DLD1 (cell line): ENCODE data around the gene RXFP2.

Source experiments
- in situ Hi-C: cut with HindIII; loops from 2 replicates; pipeline ENCODE4 v1.10.0; 2017; ENCODE audit warnings: low sequenced_read_pairs

The RXFP2 gene

DNA sequence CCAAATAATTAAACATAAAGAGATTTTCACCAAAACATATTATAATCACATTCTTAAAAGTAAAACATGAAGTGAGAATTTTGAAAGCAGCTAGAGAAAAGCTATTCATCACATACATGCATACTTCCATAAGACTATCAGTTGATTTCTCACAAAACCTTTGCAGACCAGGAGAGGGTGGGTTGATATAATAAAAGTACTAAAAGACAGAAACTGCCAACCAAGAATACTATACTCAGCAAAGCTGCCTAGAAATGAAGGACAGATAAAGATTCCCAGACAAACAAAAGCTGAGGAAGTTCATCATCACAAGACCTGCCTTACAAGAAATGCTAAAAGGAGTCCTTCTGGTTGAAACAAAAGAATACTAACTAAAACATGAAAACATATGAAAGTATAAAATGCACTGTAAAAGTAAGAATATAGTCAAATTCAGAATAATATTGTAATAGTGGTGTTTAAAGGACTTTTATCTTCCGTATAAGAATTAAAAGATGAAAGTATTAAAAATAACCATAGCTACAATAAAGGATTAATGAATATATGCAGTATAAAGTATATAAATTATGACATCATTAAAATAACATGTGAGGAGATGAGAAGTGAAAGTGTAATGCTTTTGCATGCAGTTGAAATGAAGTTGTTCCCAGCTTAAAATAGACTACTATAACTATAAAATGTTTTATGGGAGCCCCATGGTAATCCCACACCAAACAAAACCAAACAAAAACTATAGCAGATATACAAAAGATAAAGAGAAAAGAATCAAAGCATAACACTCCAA lies 76.2 kb downstream of the RXFP2 start:
- in situ Hi-C loops, result no loop called here

DNA sequence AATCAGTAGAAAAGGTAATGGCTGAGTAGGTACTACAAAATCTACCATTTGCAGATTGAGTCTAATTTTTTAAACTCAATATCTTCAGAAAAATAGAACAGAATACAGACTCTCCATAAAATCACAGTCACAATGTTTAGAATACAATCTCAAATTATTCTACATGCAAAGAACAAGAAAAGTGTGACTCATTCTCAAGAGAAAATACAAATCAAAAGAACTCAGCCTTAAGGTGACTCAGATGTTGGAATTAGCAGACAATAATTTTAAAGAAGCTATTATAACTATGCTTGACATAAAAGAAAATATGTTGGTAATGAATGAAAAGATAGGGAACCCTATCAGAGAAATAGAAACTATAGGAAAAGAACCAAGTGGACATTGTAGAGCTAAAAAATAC lies 78.9 kb downstream of the RXFP2 start:
- in situ Hi-C loops, result no loop called here

DNA sequence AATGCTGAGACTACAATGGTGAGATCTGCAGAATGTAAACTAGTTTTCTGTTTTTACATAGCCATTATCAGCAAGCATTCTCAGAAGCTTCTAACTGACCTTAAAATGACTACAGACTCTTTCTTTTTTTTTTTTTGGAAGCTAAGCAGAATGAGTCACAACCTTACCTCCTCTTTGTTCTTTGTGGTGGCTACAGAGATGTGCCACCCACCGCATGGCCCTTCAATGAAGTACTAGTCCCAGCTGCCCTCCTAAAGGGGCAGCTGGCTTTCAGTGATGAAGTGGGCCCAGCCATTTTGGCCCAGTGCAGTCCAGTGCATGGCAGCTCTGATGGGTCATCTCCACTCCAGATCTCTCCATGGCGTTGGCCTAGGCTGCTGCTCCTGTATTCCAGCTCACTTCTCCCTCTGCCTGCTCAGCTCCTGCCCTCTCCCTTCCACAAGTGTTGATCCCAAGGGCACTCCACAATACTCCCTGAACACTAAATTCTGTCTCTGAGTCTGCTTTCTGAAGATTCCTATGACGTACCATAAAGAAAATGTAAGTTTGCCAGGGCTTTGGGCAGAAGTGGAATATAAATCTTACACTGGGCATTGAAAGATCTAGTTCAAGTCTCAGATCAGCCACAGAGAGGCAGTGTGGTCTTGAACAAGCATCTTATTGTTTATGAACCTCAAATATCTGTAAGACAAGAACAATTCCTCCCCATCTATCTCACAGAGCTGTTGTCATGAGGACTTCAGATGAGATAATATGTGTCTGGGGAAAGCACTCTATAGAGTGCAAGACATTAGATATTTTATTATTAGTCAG lies 85.6 kb downstream of the RXFP2 start:
- in situ Hi-C loops, result no loop called here

DNA sequence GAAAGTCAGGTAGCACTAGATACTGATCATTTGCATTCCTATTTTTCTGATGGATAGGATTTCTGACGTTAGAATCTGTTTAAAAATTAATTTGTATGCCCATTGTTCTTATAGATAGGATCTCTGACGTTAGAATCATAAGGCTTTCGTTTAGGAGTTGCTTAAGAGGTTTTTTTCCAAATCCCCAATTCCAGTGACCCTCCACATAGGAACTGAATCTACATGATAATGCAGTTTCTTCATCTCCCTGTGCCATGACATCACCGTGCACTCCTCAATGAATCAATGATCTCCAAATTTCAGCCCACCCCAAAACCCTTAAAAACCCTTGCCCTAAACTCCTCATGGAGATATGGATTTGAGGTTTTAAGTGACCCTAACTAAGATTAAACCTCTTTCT lies 87.2 kb downstream of the RXFP2 start:
- in situ Hi-C loops, result no loop called here

DNA sequence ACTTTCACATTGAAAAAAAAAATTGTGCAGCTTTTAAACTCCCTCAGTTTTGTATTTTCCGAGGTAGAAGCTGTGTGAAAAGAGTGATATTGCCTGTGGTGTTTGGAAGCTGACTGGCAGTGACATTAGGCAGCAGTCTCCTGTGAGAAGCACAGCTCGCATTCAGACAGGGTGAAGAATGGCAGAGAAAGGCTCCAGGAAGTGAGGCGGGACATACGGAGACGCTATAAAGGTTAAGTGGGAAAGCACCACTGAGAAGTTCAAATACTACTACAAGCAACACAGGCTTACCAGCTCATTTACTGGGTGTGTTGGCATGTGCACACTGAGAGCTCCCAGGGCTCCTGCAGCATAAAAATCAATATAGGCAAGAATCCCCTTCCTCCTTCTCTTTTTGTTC lies 88.4 kb downstream of the RXFP2 start:
- in situ Hi-C loops, result no loop called here

DNA sequence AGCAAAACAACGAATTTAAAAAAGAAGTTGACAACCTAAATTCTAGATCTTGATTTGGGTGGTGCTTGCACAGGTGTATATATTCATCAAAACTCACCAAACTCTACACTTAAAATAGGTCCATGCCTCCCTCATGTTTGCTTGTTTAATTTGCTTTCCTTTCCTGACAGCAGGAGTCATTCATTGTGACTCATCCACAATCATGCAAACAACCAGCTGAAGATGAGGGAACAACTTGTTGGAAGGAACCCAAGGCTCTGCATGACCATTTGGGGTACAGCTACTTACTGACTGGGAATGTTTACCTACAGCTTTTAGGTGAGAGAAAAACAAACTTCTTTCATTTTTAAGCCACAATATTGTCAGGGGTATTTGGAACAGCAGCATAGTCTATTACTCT lies 96.6 kb downstream of the RXFP2 start:
- in situ Hi-C loops, result no loop called here

DNA sequence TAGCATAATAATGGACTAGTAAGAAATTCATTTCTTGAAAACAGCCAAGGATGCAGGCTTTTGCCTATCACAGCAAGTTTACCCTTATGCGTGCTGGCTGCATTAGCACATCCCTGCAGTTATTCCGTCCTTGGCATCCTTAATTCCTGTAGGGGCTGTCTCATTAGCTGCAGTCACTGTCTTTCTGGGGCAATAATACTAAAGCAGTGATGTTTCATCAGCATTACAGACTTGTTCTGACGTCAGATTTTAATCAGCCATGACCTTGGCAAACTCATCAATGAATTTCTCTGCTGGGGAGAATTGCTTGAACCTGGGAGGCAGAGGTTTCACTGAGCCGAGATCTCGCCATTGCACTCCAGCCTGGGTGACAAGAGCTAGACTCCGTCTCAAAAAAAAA lies 103.7 kb downstream of the RXFP2 start:
- in situ Hi-C loops, result no loop called here

DNA sequence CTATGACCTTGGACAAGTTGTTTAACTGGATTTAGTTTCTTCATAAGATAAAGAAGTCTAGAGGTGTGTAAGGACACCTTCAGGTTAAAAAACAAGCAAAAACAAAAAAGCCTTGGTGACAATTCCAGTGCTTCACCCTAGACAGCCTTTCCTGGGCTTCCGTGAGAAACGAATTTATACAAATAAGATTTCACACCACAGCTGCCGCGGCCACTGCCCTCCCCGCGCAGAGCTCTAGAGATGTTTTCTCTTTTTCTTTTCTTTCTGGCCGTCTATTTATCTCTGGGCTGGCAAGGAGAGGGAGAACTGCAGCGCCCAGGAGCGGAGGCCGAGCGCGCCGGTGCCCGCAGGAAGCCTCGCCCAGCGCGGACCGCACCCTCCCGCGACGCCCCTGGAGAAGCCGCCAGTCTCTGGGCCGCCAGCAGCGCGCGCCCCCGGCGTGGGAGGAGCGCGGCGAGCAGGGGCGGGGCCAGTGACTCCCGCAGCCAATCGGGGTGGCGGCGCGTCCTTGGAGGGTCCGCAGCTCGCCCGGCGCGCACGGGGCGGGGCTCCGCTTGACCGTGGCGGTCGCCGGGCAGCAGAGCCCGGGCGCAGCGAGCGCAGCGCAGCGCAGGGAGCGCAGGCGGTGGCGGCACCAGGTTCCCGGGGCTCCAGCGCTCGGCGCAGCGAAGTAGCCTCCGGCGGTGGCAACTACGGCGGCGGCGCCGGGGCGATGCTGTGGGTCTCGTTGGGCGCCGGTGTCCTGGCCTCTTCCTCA lies 107.0 kb downstream of the RXFP2 start:
- in situ Hi-C loops, result no loop called here

DNA sequence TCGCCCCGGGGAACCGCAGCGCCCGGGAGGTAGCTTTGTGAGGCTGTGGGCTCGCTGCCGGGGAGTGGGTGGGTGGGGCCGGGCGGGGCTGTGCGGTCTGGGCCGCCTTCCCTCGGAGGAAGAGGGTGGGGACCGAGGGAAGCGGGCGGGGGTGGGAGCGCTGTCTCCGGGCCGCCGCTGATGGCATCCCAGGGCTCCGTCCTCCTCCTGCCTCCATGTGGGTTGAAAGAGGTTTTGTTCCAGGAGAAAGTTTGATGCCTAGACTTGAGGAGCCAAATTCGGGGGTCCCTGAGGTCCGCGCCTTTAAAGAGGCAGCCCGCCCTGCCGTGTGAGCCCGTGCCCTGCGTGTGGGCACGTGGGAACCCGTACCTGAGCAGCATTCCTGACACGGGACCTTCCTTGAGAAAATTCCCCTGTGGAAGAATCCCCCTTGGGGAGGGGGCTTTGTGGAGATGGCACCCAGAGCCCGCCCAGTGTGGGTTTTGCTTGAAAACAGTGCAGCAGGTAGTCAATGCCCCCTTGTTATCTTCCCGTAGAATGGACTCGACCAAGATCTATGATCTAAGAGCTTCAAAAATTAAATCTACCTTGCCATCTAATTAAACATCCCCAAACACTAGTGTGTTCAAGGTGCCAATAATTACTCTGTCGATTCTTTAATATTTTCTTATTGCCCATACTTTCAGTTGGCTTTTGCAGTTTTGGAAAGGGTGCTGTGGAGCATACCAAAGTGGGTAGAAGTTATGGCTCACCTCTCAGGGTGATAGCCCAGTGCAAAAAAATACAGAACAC lies 107.8 kb downstream of the RXFP2 start:
- in situ Hi-C loops, result no loop called here

DNA sequence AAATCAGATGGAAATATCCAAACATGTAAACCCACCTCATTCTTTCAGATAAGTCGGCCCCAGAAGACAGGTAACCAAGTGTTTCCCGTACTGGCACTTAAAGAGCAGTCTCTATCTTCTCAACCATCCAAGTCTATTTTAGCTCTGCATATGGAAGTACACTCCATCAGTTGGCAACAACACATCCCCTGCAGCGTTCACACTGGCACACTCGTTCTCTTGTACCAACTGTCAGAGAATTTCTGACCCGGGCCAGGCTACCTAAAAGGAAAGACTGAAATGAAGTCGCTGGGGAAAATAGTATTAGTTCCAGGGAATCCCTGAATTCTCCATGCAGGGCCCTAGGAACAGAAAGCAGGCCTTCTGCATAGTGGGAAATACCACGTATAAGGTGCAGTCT lies 109.3 kb downstream of the RXFP2 start:
- in situ Hi-C loops, result no loop called here

DNA sequence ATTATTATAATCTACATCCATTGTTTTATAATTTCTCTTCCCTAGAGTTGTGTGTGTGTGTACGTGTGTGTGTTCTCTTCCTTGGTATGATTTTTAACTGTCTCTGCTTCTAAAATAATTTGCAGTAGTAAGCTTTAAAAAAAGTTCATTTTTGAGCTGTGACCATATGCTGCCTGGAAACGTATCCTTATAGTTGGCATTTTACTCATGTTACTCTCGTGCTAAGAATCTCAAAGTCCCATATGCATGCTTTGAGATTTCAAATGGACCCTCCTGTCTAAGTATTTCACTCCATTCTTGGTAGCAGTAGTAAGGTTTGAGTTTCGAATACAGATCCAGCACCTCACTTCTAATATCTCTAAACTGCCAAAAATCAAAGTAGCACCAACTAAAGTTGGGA lies 109.9 kb downstream of the RXFP2 start:
- in situ Hi-C loops, result no loop called here

DNA sequence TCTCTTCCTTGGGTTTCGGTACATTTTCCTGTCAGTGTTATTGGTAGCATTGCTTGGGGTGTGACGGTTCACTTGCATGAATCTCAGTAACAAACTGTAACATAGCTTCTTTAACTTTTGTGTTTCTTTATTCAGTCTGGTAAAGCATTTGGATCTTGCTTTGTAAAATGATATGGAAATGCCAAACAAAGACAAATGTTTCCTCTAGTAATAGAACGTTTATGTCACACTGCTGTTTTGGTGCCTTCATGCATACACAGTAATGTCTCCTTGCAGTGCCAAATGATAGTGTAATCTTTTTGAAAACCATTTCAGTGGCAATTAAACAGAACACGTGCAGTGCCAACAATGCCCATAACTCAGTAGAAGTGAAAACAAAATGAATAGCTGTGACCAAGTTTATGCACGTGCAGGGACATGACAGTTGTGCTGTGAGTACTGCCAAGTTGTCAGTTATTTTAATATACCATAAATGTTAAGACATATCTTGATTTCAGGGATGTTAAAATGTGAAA lies 110.8 kb downstream of the RXFP2 start:
- in situ Hi-C loops, result no loop called here

DNA sequence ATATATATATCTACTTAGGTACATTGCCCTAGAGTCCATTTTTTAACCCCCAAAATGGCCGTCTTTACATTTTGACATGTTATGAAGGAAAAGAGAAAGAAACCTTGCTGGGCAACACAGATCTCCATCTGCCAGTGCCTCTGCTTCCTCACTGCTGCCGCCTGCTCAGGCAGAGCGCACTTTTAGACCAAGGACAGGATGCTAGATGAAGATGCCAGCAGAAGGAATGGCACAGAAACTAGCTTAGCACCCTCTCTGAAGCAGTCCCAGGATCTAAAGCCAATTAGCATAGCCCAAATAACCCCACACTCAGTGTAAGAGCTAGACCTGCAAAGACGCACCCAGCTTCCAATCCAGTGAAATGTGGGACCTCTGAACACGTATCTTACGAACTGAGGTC lies 111.9 kb downstream of the RXFP2 start:
- in situ Hi-C loops, result no loop called here
